ENCODE results near the gene NPHP4.

DNA sequence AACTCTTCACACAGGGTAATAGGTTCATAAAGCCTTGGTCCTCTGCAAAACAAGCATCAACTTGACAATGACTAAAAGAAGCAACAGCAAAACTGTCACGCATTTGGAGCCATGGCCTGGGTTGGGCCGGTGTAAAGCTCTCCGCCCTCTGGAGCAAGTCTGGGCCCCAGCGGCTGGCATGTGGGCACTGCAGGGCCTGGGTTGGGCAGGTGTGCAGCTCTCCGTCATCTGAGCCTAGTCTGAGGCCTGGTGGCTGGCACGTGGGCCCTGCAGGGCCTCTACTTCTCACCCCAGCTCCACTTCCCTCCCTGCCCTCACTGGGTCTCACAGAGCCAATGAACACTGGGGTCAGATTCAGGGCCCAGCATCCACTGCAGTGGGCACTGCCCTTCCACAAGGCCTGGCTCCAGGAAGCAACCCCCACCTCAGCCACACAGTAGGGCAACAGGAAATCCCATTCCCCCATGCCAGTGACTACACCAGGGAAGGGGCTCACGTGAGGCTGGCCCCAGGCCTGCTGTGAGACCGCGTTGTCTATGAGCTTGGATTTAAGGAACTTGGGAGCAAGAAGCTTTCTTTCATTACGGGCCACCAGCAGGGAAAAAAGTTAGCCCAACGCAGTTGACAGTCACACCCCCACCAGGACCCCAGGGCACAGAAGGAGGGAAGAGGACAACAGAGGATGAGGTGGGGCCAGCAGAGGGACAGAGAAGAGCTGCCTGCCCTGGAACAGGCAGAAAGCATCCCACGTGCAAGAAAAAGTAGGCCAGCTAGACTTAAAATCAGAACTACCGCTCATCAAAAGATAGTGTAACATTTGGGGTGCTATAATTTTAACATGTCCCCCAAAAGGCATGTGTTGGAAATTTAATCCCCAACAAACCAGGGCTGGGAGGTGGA lies 52.7 kb downstream of the NPHP4 start:
- TF ChIP-seq, protein P1, sequence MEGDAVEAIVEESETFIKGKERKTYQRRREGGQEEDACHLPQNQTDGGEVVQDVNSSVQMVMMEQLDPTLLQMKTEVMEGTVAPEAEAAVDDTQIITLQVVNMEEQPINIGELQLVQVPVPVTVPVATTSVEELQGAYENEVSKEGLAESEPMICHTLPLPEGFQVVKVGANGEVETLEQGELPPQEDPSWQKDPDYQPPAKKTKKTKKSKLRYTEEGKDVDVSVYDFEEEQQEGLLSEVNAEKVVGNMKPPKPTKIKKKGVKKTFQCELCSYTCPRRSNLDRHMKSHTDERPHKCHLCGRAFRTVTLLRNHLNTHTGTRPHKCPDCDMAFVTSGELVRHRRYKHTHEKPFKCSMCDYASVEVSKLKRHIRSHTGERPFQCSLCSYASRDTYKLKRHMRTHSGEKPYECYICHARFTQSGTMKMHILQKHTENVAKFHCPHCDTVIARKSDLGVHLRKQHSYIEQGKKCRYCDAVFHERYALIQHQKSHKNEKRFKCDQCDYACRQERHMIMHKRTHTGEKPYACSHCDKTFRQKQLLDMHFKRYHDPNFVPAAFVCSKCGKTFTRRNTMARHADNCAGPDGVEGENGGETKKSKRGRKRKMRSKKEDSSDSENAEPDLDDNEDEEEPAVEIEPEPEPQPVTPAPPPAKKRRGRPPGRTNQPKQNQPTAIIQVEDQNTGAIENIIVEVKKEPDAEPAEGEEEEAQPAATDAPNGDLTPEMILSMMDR (IDR thresholded peaks at IDR 0.05; ENCODE audit: low read depth, low read length, poor library complexity, severe bottlenecking): no peak
- no peak for TF ChIP-seq EZH2phosphoT487 (IDR thresholded peaks at IDR 0.05; ENCODE audit: borderline replicate concordance, low read length)
